Measurements from ENCODE around the gene C19orf33.

DNA sequence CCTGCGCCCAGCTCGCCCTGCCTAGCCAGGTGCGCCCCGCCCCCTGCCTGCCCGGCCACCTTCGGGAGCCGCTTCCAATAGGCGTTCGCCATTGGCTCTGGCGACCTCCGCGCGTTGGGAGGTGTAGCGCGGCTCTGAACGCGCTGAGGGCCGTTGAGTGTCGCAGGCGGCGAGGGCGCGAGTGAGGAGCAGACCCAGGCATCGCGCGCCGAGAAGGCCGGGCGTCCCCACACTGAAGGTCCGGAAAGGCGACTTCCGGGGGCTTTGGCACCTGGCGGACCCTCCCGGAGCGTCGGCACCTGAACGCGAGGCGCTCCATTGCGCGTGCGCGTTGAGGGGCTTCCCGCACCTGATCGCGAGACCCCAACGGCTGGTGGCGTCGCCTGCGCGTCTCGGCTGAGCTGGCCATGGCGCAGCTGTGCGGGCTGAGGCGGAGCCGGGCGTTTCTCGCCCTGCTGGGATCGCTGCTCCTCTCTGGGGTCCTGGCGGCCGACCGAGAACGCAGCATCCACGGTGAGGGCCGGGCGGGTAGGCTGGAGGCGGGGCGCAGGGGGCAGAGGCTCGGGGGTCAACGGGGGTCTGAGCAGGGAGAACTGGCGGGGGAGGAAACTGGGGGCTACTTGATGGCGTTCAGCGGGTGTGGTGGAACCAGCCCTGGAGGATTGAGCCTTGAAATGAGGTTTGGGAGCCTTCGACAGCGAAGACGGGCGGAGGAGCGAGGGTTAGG is 39.4 kb upstream of the C19orf33 start, which contains the start of gene SPINT2:
- TF ChIP-seq, protein P1, sequence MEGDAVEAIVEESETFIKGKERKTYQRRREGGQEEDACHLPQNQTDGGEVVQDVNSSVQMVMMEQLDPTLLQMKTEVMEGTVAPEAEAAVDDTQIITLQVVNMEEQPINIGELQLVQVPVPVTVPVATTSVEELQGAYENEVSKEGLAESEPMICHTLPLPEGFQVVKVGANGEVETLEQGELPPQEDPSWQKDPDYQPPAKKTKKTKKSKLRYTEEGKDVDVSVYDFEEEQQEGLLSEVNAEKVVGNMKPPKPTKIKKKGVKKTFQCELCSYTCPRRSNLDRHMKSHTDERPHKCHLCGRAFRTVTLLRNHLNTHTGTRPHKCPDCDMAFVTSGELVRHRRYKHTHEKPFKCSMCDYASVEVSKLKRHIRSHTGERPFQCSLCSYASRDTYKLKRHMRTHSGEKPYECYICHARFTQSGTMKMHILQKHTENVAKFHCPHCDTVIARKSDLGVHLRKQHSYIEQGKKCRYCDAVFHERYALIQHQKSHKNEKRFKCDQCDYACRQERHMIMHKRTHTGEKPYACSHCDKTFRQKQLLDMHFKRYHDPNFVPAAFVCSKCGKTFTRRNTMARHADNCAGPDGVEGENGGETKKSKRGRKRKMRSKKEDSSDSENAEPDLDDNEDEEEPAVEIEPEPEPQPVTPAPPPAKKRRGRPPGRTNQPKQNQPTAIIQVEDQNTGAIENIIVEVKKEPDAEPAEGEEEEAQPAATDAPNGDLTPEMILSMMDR (IDR thresholded peaks at IDR 0.05): no peak
- TF ChIP-seq POLR2A (IDR thresholded peaks at IDR 0.05): peak; percentile 93 to 98

All from thyroid gland (tissue), 4 donors.